ENCODE measurements around the gene CMTM6.
"Not testable (repeated sequence)": the region's sequence is repeated elsewhere in the genome, so short reads cannot be mapped to it uniquely, and the experiment has no call there.

Gene CMTM6

GRCh38 chr3:32502118-32502945, at the start of gene CMTM6:
CMTM6 (minus strand) TSS chr3:32502852; CDS start chr3:32502745, 107 bp downstream.
- FAIRE-seq, result no peak

- no peak for FAIRE-seq
These were observed 49.4 kb upstream of the CMTM6 start for GRCh38 chr3:32552013-32552412.

GRCh38 chr3:32551496-32551895, 48.8 kb upstream of the CMTM6 start:
- FAIRE-seq, result no peak

- FAIRE-seq, result no peak
These were observed 48.4 kb upstream of the CMTM6 start for GRCh38 chr3:32551087-32551486.

GRCh38 chr3:32545305-32545704, 42.7 kb upstream of the CMTM6 start:
- FAIRE-seq, result no peak

- no peak for FAIRE-seq
These were observed 42.2 kb upstream of the CMTM6 start for GRCh38 chr3:32544894-32545293.

GRCh38 chr3:32542807-32543206, 40.2 kb upstream of the CMTM6 start:
- no peak for FAIRE-seq

GRCh38 chr3:32540899-32541298, 38.2 kb upstream of the CMTM6 start:
- FAIRE-seq, result no peak

- FAIRE-seq, result no peak
These were observed 29.8 kb upstream of the CMTM6 start for GRCh38 chr3:32532434-32532833.

- no peak for FAIRE-seq
These were observed 28.5 kb upstream of the CMTM6 start for GRCh38 chr3:32531010-32531647.

GRCh38 chr3:32525720-32526119, 23.1 kb upstream of the CMTM6 start:
- FAIRE-seq, result no peak

- FAIRE-seq, result no peak
These were observed 20.0 kb upstream of the CMTM6 start for GRCh38 chr3:32522682-32523081.

- not testable (repeated sequence) for FAIRE-seq
These were observed 16.3 kb upstream of the CMTM6 start for GRCh38 chr3:32518921-32519320.

GRCh38 chr3:32516751-32517150, 14.1 kb upstream of the CMTM6 start:
- not testable (repeated sequence) for FAIRE-seq

GRCh38 chr3:32511005-32511404, 8.4 kb upstream of the CMTM6 start:
- no peak for FAIRE-seq

- FAIRE-seq, result no peak
These were observed 7.5 kb upstream of the CMTM6 start for GRCh38 chr3:32510075-32510724.

GRCh38 chr3:32508711-32509110, 6.1 kb upstream of the CMTM6 start:
- no peak for FAIRE-seq

- no peak for FAIRE-seq
These were observed 3.8 kb upstream of the CMTM6 start for GRCh38 chr3:32506466-32506865.

- no peak for FAIRE-seq
These were observed 264 bp upstream of the CMTM6 start for GRCh38 chr3:32502946-32503286.

GRCh38 chr3:32501783-32502117, 902 bp downstream of the CMTM6 start:
- FAIRE-seq, result no peak

- no peak for FAIRE-seq
These were observed 1.5 kb downstream of the CMTM6 start for GRCh38 chr3:32500880-32501782.

- no peak for FAIRE-seq
These were observed 2.4 kb downstream of the CMTM6 start for GRCh38 chr3:32500231-32500630.

- no peak for FAIRE-seq
These were observed 3.1 kb downstream of the CMTM6 start for GRCh38 chr3:32499585-32499984.

All from colon (tissue), 2 donors.